Liver (tissue), 9 donors: Measurements from ENCODE around the gene LPCAT1. TPM values are rescaled to one million over a fixed set of nuclear protein-coding genes. Genes with fewer than 3 reads are reported as not detected.
"Not testable (repeated sequence)": the region's sequence is repeated elsewhere in the genome, so short reads cannot be mapped to it uniquely, and the experiment has no call there.

Experiments
- DNase-seq: peaks from one replicate; pipeline ENCODE4 v3.0.0-alpha.2; 2017; ENCODE audit warnings: low spot score
- H3K27ac ChIP-seq, 2 donors: one replicate each; pipeline ENCODE4 v1.7.0; 2013; ENCODE audit warnings: inconsistent platforms in 2 of 2, low read length in 2 of 2, control low read depth in 1 of 2, low read depth in 1 of 2, mild to moderate bottlenecking in 1 of 2
- H3K27me3 ChIP-seq, 4 donors: one replicate each; pipeline versions ENCODE4 v1.6.1 to v1.7.0; 2013; ENCODE audit warnings: low read length in 3 of 4, inconsistent platforms in 1 of 4, mild to moderate bottlenecking in 1 of 4, moderate library complexity in 1 of 4; ENCODE audit not compliant: control insufficient read depth in 4 of 4, insufficient read depth in 4 of 4
- H3K36me3 ChIP-seq, 4 donors: one replicate each; pipeline versions ENCODE4 v1.6.1 to v1.7.0; 2013; ENCODE audit warnings: low read length in 3 of 4, mild to moderate bottlenecking in 3 of 4, low read depth in 1 of 4, moderate library complexity in 1 of 4; ENCODE audit not compliant: control insufficient read depth in 4 of 4, insufficient read depth in 3 of 4
- H3K4me1 ChIP-seq, 4 donors: one replicate each; pipeline versions ENCODE4 v1.6.1 to v1.7.0; 2013; ENCODE audit warnings: low read length in 3 of 4, mild to moderate bottlenecking in 3 of 4, moderate library complexity in 1 of 4; ENCODE audit not compliant: control insufficient read depth in 4 of 4, insufficient read depth in 4 of 4
- H3K4me3 ChIP-seq, 3 donors: one replicate each; pipeline versions ENCODE4 v1.6.1 to v1.7.0; 2013; ENCODE audit warnings: low read length in 3 of 3, control low read depth in 1 of 3, low read depth in 1 of 3, mild to moderate bottlenecking in 1 of 3
- H3K9ac ChIP-seq, 2 donors: one replicate each; pipeline ENCODE4 v1.7.0; 2013; ENCODE audit warnings: low read length in 2 of 2, mild to moderate bottlenecking in 2 of 2, moderate library complexity in 2 of 2, control low read depth in 1 of 2, low read depth in 1 of 2
- H3K9me3 ChIP-seq, 4 donors: one replicate each; pipeline versions ENCODE4 v1.6.1 to v1.7.0; 2013; ENCODE audit warnings: low read length in 3 of 4; ENCODE audit not compliant: control insufficient read depth in 4 of 4
- EGR1 ChIP-seq, 2 donors: IDR thresholded peaks; 2 replicates each; pipeline ENCODE4 v1.6.1; 2016 to 2018; ENCODE audit warnings: antibody characterized with exemption in 2 of 2, low read depth in 2 of 2
- FOXA1 ChIP-seq: IDR thresholded peaks from 2 replicates; pipeline ENCODE4 v1.6.1; 2016; ENCODE audit warnings: antibody characterized with exemption
- FOXA2 ChIP-seq: IDR thresholded peaks from 2 replicates; pipeline ENCODE4 v1.6.1; 2016; ENCODE audit warnings: antibody characterized with exemption
- GABPA ChIP-seq, 2 donors: IDR thresholded peaks in 1 of 2; conservative IDR thresholded peaks in 1 of 2; 2 replicates each; pipeline ENCODE4 v1.6.1; 2016; ENCODE audit warnings: antibody characterized with exemption in 2 of 2, mild to moderate bottlenecking in 1 of 2, moderate library complexity in 1 of 2
- HNF4A ChIP-seq, 2 donors: conservative IDR thresholded peaks; 2 replicates each; pipeline ENCODE4 v1.6.1; 2016; ENCODE audit warnings: antibody characterized with exemption in 2 of 2, mild to moderate bottlenecking in 2 of 2
- HNF4G ChIP-seq: IDR thresholded peaks from 2 replicates; pipeline ENCODE4 v1.6.1; 2016; ENCODE audit warnings: antibody characterized with exemption
- JUND ChIP-seq, 2 donors: IDR thresholded peaks; 2 replicates each; pipeline ENCODE4 v1.6.1; 2016; ENCODE audit warnings: antibody characterized with exemption in 2 of 2
- NR2F2 ChIP-seq: IDR thresholded peaks from 2 replicates; pipeline ENCODE4 v1.6.1; 2016; ENCODE audit warnings: antibody characterized with exemption
- RAD21 ChIP-seq, 2 donors: IDR thresholded peaks; 2 replicates each; pipeline ENCODE4 v1.6.1; 2016; ENCODE audit warnings: antibody characterized with exemption in 2 of 2, mild to moderate bottlenecking in 2 of 2
- RXRA ChIP-seq, 2 donors: IDR thresholded peaks; 2 replicates each; pipeline ENCODE4 v1.6.1; 2017 to 2018; ENCODE audit warnings: antibody characterized with exemption in 2 of 2, mild to moderate bottlenecking in 1 of 2
- SP1 ChIP-seq: IDR thresholded peaks from 2 replicates; pipeline ENCODE4 v1.6.1; 2018; ENCODE audit warnings: antibody characterized with exemption, mild to moderate bottlenecking
- TAF1 ChIP-seq: conservative IDR thresholded peaks from 2 replicates; pipeline ENCODE4 v1.6.1; 2016; ENCODE audit warnings: antibody characterized with exemption, mild to moderate bottlenecking
- YY1 ChIP-seq: IDR thresholded peaks from 2 replicates; pipeline ENCODE4 v1.6.1; 2016; ENCODE audit warnings: antibody characterized with exemption, mild to moderate bottlenecking
- WGBS: extraction: QIAGEN DNeasy Blood & Tissue Kit; methylation state at CpG from one replicate; pipeline ENCODE4 v1.1.7; 2013; 5-methylcytosine and 5-hydroxymethylcytosine counted together
- polyA plus RNA-seq, 2 donors: library from polyadenylated mRNA; stranded (reverse) in 1 of 2; unstranded in 1 of 2; fragments of 200-250 nt in 1 of 2; fragments of >200 nt in 1 of 2; fragmentation: Nextera tagmentation in 1 of 2; extraction: Ambion mirVana in 1 of 2; gene quantifications; one replicate each; pipeline versions ENCODE4 v1.2.1 to v1.2.3, GENCODE V29; 2013 to 2015
- total RNA-seq, 2 donors: library from RNA; depleted of rRNA; stranded (reverse); fragments of >200 nt; gene quantifications; one replicate each; pipeline ENCODE4 v1.2.3, GENCODE V29; 2014
- TF ChIP-seq, protein P1 (sequence below): IDR thresholded peaks from 2 replicates; pipeline ENCODE4 v1.6.1; 2016; ENCODE audit warnings: antibody characterized with exemption
- TF ChIP-seq, protein P2 (sequence below): IDR thresholded peaks from 2 replicates; pipeline ENCODE4 v1.6.1; 2016; ENCODE audit warnings: antibody characterized with exemption
- TF ChIP-seq, protein P3 (sequence below): IDR thresholded peaks from 2 replicates; pipeline ENCODE4 v1.6.1; 2016; ENCODE audit warnings: antibody characterized with exemption
- TF ChIP-seq, protein P4 (sequence below): fragments of 150-350 bp; IDR thresholded peaks from 2 replicates; pipeline ENCODE4 v1.5.1; 2017; ENCODE audit warnings: improper control_type of control experiment, low read depth, low read length; ENCODE audit not compliant: missing input control
- TF ChIP-seq, protein P5 (sequence below): IDR thresholded peaks from 2 replicates; pipeline ENCODE4 v1.6.1; 2016; ENCODE audit warnings: antibody characterized with exemption, mild to moderate bottlenecking
- donor health status: healthy.
- donor health status: healthy.
- donor health status: healthy.
- donor health status: healthy.
- donor health status: healthy.

LPCAT1 gene
- total and polyA plus RNA-seq, 4 donors = 1.5 to 12.8 (median 9.9) TPM

DNA sequence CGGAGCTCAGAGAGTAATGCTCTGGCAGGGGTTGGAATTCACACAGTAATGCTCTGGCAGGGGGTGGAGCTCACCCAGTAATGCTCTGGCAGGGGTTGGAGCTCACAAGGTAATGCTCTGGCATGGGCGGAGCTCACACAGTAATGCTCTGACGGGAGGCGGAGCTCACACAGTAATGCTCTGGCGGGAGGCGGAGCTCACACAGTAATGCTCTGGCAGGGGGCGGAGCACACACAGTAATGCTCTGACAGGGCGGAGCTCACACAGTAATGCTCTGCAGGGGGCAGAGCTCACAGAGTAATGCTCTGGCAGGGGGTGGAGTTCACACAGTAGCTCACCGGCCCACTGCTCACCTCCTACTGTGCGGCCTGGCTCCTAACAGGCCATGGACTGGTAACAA is 47.2 kb upstream of the LPCAT1 start (continued):
- TF ChIP-seq, protein P1, sequence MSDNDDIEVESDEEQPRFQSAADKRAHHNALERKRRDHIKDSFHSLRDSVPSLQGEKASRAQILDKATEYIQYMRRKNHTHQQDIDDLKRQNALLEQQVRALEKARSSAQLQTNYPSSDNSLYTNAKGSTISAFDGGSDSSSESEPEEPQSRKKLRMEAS = no peak
- TF ChIP-seq HNF4A (conservative IDR thresholded peaks at IDR 0.05) = no peak
- TF ChIP-seq, protein P2, sequence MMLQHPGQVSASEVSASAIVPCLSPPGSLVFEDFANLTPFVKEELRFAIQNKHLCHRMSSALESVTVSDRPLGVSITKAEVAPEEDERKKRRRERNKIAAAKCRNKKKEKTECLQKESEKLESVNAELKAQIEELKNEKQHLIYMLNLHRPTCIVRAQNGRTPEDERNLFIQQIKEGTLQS = no peak

DNA sequence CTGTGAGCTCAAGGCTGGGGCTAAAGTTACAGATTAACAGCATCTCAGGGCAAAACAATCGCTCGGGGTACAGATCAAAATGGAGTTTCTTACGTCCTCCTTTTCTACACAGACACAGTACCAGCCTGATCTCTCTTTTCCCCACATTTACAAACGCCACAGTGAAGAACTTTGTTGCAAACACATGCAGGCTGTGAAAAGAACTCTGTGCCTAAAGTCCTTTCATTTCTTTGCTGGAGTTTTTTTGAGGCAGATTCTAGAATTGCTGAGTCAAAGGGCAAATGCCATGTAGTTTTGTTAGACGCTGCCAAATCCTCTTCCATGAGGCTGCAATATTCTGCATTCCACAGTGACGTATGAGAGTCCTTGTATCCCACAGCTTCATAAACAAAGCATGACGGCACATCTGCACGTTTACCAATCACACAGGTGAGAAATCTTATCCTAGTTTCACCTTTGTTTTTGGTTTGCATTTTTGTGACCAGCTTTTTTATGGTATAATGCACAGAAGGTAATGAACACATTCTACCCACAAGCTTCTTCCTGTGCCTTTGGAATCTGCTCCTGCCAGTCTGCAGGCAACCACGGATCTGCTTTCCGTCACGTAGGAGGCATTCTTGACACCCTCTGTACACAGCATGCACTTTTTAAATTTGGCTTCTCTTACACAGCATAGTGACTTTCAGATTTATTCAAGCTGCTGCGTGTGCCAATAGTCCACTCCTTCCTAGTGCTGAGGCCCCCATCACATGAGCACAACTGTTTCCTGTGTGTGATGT is 44.6 kb upstream of the LPCAT1 start:
- Histone ChIP-seq H3K4me3 (peak overlapping the region in 1 of 3 donors; percentile 16), H3K27ac (peak overlapping the region; percentile 75 to 81), H3K9ac (peak overlapping the region in 1 of 2 donors; percentile 36), H3K9me3 (no peaks in the 10 kb centered on the region), H3K36me3 (no peaks in the 10 kb centered on the region), H3K27me3 (no peaks in the 10 kb centered on the region), H3K4me1 (peaks cover 4 to 21% (median 13%) of the 10 kb centered on the region in 4 donors)
- peak; percentile 67 for TF ChIP-seq YY1
- no peak for TF ChIP-seq HNF4G
- TF ChIP-seq, protein P1 = peak; percentile 25
- TF ChIP-seq HNF4A (conservative IDR thresholded peaks at IDR 0.05) = peak; percentile 60 to 76
- TF ChIP-seq EGR1 (IDR thresholded peaks at IDR 0.05; ENCODE audit: low read depth in 2 of 2) = no peak
- peak; percentile 93 for TF ChIP-seq NR2F2
- TF ChIP-seq, protein P3, sequence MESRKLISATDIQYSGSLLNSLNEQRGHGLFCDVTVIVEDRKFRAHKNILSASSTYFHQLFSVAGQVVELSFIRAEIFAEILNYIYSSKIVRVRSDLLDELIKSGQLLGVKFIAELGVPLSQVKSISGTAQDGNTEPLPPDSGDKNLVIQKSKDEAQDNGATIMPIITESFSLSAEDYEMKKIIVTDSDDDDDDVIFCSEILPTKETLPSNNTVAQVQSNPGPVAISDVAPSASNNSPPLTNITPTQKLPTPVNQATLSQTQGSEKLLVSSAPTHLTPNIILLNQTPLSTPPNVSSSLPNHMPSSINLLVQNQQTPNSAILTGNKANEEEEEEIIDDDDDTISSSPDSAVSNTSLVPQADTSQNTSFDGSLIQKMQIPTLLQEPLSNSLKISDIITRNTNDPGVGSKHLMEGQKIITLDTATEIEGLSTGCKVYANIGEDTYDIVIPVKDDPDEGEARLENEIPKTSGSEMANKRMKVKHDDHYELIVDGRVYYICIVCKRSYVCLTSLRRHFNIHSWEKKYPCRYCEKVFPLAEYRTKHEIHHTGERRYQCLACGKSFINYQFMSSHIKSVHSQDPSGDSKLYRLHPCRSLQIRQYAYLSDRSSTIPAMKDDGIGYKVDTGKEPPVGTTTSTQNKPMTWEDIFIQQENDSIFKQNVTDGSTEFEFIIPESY = no peak
- TF ChIP-seq, protein P2 = peak; percentile 1
- TF ChIP-seq, protein P4, sequence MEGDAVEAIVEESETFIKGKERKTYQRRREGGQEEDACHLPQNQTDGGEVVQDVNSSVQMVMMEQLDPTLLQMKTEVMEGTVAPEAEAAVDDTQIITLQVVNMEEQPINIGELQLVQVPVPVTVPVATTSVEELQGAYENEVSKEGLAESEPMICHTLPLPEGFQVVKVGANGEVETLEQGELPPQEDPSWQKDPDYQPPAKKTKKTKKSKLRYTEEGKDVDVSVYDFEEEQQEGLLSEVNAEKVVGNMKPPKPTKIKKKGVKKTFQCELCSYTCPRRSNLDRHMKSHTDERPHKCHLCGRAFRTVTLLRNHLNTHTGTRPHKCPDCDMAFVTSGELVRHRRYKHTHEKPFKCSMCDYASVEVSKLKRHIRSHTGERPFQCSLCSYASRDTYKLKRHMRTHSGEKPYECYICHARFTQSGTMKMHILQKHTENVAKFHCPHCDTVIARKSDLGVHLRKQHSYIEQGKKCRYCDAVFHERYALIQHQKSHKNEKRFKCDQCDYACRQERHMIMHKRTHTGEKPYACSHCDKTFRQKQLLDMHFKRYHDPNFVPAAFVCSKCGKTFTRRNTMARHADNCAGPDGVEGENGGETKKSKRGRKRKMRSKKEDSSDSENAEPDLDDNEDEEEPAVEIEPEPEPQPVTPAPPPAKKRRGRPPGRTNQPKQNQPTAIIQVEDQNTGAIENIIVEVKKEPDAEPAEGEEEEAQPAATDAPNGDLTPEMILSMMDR = no peak
- TF ChIP-seq FOXA1 = no peak
- peak in 1 of 2 donors; percentile 30 for TF ChIP-seq JUND (IDR thresholded peaks at IDR 0.05)
- peak in 1 of 2 donors; percentile 22 for TF ChIP-seq RAD21 (IDR thresholded peaks at IDR 0.05)
- no peak for TF ChIP-seq GABPA (IDR thresholded peaks at IDR 0.05 in 1 of 2, conservative IDR thresholded peaks at IDR 0.05 in 1 of 2)
- peak; percentile 65 for TF ChIP-seq SP1
- TF ChIP-seq TAF1 = no peak
- TF ChIP-seq, protein P5, sequence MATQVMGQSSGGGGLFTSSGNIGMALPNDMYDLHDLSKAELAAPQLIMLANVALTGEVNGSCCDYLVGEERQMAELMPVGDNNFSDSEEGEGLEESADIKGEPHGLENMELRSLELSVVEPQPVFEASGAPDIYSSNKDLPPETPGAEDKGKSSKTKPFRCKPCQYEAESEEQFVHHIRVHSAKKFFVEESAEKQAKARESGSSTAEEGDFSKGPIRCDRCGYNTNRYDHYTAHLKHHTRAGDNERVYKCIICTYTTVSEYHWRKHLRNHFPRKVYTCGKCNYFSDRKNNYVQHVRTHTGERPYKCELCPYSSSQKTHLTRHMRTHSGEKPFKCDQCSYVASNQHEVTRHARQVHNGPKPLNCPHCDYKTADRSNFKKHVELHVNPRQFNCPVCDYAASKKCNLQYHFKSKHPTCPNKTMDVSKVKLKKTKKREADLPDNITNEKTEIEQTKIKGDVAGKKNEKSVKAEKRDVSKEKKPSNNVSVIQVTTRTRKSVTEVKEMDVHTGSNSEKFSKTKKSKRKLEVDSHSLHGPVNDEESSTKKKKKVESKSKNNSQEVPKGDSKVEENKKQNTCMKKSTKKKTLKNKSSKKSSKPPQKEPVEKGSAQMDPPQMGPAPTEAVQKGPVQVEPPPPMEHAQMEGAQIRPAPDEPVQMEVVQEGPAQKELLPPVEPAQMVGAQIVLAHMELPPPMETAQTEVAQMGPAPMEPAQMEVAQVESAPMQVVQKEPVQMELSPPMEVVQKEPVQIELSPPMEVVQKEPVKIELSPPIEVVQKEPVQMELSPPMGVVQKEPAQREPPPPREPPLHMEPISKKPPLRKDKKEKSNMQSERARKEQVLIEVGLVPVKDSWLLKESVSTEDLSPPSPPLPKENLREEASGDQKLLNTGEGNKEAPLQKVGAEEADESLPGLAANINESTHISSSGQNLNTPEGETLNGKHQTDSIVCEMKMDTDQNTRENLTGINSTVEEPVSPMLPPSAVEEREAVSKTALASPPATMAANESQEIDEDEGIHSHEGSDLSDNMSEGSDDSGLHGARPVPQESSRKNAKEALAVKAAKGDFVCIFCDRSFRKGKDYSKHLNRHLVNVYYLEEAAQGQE = no peak
- peak; percentile 45 to 76 for TF ChIP-seq RXRA (IDR thresholded peaks at IDR 0.05)
- TF ChIP-seq FOXA2 = no peak
- WGBS = 21% methylated on average over 12 of the region's 12 CpGs
- no peak for DNase-seq

DNA sequence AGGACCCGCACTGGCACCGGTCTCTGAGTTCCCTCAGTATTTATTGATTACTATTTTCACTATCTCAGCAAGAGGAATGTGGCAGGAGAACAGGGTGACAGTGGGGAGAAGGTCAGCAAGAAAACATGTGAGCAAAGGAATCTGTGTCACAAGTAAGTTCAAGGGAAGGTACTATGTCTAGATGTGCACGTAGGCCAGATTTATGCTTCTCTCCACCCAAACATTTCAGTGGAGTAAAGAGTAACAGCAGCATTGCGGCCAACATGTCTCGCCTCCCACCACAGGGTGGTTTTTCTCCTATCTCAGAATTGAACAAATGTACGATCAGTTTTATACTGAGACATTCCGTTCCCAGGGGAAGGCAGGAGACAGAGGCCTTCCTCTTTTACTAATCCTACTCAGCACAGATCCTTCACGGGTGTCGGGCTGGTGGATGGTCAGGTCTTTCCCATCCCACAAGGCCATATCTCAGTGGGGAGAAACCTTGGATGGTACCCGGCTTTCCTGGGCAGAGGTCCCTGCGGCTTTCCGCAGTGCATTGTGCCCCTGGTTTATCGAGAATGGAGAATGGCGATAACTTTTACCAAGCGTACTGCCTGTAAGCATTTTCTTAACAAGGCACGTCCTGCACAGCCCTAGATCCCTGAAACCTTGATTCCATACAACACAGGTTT is 43.9 kb upstream of the LPCAT1 start:
- not testable (repeated sequence) for DNase-seq
- 74% methylated on average over 16 of the region's 16 CpGs for WGBS
- H3K9ac ChIP-seq = peak overlapping the region in 1 of 2 donors; percentile 36

More for the DNA sequence above, 43.9 kb upstream of the LPCAT1 start:
- not testable (repeated sequence) for H3K9me3 ChIP-seq, H3K27me3 ChIP-seq, H3K36me3 ChIP-seq, H3K4me3 ChIP-seq
- Histone ChIP-seq H3K4me1 (peaks cover 4 to 21% (median 13%) of the 10 kb centered on the region in 4 donors), H3K27ac (peak overlapping the region; percentile 75 to 81)
